Measurements from ENCODE around the gene GPC3. TPM values are rescaled to one million over a fixed set of nuclear protein-coding genes. Genes with fewer than 3 reads are reported as not detected.

The GPC3 gene
- total RNA-seq, 1 experiment from 2014 or later = not detected

DNA sequence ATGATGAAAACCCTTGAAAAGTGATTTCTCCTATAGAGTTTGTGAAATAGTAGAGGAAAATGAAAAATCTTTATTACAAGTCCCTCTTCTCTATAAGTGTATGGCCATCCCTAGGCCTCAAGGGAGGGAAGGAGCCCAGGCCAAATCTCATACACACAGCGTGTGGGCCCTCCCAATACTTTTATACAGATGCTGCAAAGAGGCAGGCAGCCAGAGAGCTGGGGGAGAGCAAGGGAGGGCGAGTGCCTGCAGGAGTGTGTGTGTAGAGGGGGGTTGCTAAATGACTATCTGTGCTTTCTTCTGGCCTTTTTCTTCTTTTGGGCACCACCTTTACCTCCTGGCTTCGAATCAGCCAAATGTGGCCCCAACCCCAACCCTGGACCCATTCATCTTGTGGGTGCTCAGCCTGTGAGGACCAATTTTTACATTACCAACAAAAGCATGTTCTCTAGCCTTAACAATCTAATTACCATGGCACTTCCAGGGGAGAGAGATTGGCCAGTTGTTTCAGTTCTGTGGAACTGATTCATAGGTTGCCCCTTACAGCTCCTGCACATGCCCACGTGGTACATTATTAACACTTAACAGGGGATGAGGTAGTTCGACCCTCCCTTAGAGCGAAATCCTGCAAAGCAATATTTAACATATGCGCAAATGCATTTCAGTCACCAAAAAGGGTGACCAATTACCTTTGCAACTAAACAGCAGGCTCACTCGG is 2.0 kb downstream of the GPC3 start:
- Histone ChIP-seq H2AFZ (ENCODE audit: low read length) (no peak overlapping the region), H3K4me2 (ENCODE audit: low read depth, low read length, poor library complexity, severe bottlenecking) (no peak overlapping the region), H3K27ac (ENCODE audit: low read length) (no peak overlapping the region), H3K36me3 (ENCODE audit: insufficient read depth, low read length) (no peaks in the 10 kb centered on the region), H3K9me3 (ENCODE audit: low read length) (no peaks in the 10 kb centered on the region), H3K4me3 (ENCODE audit: low read length) (no peak overlapping the region), H3K27me3 (ENCODE audit: low read length) (no peaks in the 10 kb centered on the region), H4K20me1 (ENCODE audit: insufficient read depth, low read depth, low read length) (no peaks in the 10 kb centered on the region), H3K9ac (ENCODE audit: low read length) (no peak overlapping the region), H3K79me2 (ENCODE audit: low read length) (no peaks in the 10 kb centered on the region), H3K4me1 (ENCODE audit: low read length) (no peaks in the 10 kb centered on the region), H3K9me2 (replicated peaks; ENCODE audit: insufficient read depth, low read length) (no peaks in the 10 kb centered on the region)
- DNase-seq = no peak

DNA sequence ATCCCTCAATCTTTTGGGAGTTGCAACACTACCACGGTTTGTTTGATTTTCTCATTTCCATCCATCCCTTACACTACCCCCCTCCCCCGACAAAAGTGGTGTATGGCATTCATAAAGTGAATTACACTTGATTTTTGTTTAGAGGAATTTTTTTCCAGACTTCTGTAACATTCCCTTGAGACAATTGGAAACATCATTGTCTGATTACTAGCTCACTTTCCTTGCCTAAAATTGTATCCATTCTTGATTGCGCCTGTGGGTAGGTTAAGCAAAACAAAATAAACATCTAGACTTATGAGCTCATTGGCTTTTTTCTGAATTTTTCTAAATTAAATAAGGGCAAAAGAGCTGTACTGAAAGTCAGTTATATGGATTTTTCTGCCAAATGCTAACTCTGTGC is 3.5 kb downstream of the GPC3 start:
- no peaks in the 10 kb centered on the region for H3K9me3 ChIP-seq (ENCODE audit: low read length)
- H3K27ac ChIP-seq (ENCODE audit: low read length) = no peak overlapping the region
- no peaks in the 10 kb centered on the region for H4K20me1 ChIP-seq (ENCODE audit: insufficient read depth, low read depth, low read length)
- DNase-seq = no peak
- H3K27me3 ChIP-seq (ENCODE audit: low read length) = no peaks in the 10 kb centered on the region
- H3K9me2 ChIP-seq (replicated peaks; ENCODE audit: insufficient read depth, low read length) = no peaks in the 10 kb centered on the region
- H3K4me3 ChIP-seq (ENCODE audit: low read length) = no peak overlapping the region
- no peaks in the 10 kb centered on the region for H3K4me1 ChIP-seq (ENCODE audit: low read length)
- H3K36me3 ChIP-seq (ENCODE audit: insufficient read depth, low read length) = no peaks in the 10 kb centered on the region
- H2AFZ ChIP-seq (ENCODE audit: low read length) = no peak overlapping the region
- H3K79me2 ChIP-seq (ENCODE audit: low read length) = no peaks in the 10 kb centered on the region
- H3K9ac ChIP-seq (ENCODE audit: low read length) = no peak overlapping the region
- H3K4me2 ChIP-seq (ENCODE audit: low read depth, low read length, poor library complexity, severe bottlenecking) = no peak overlapping the region

DNA sequence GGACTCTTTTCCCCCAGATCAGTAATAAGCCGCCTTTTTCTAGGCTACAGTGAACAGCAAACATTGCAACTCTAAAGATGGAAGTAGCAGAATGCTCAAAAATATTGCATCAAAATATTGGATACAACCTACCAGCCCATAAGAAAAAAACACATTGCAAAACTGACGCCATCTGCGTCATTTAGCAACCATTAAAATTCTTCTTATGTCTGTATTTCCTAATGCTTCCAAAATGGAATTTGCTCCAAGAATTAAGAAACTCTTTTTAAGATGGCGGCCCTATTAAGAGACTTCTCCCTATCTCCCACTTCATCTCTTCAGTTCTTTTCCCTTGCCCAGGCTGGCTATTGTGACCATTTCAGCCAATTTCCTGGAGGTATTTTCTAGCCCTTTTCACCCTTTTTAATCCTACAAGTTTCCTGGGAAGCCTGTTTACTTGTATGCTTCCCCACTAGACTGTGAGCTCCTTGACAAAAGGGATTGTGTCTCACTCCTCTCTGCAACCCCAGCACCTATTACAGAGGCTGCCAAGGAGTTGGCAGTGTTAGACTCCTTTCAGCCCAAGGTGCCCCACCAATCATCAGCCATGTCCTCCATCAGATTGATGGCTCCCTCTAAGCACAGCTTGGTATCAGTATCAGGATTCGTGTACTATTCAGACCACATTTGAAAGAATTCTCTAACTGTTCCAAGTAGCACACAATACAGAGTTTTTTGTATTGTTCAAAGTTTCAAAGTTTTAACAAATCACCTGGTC is 4.4 kb downstream of the GPC3 start:
- no peaks in the 10 kb centered on the region for H3K4me1 ChIP-seq (ENCODE audit: low read length)
- no peaks in the 10 kb centered on the region for H4K20me1 ChIP-seq (ENCODE audit: insufficient read depth, low read depth, low read length)
- no peak overlapping the region for H3K4me2 ChIP-seq (ENCODE audit: low read depth, low read length, poor library complexity, severe bottlenecking)
- H3K36me3 ChIP-seq (ENCODE audit: insufficient read depth, low read length) = no peaks in the 10 kb centered on the region
- H2AFZ ChIP-seq (ENCODE audit: low read length) = no peak overlapping the region
- H3K79me2 ChIP-seq (ENCODE audit: low read length) = no peaks in the 10 kb centered on the region
- no peaks in the 10 kb centered on the region for H3K9me2 ChIP-seq (replicated peaks; ENCODE audit: insufficient read depth, low read length)
- DNase-seq = no peak
- no peak overlapping the region for H3K4me3 ChIP-seq (ENCODE audit: low read length)
- H3K27ac ChIP-seq (ENCODE audit: low read length) = no peak overlapping the region
- H3K9me3 ChIP-seq (ENCODE audit: low read length) = no peaks in the 10 kb centered on the region
- H3K27me3 ChIP-seq (ENCODE audit: low read length) = no peaks in the 10 kb centered on the region
- no peak overlapping the region for H3K9ac ChIP-seq (ENCODE audit: low read length)

DNA sequence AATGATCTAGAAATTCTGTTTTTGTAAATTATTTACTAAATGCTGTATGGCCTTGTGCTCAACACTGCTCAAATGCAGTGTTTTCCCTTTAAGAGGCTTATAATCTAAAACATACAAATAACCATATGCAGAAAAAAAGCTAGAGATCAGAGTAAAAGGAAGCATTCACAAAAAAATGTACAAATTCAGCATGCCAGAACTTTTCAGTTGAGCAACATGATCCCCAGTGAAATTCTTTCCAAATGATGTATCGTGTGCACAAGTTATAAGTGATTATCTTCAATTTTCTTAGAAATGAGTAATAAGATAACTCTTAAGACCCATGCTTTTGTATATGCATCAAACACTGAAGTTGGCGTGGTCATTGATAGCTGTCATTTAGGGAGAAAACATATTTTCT is 5.0 kb downstream of the GPC3 start:
- no peak for DNase-seq
- H3K79me2 ChIP-seq (ENCODE audit: low read length) = no peaks in the 10 kb centered on the region
- H3K36me3 ChIP-seq (ENCODE audit: insufficient read depth, low read length) = no peaks in the 10 kb centered on the region
- no peaks in the 10 kb centered on the region for H3K9me2 ChIP-seq (replicated peaks; ENCODE audit: insufficient read depth, low read length)
- no peak overlapping the region for H3K27ac ChIP-seq (ENCODE audit: low read length)
- no peak overlapping the region for H3K4me2 ChIP-seq (ENCODE audit: low read depth, low read length, poor library complexity, severe bottlenecking)
- H3K4me3 ChIP-seq (ENCODE audit: low read length) = no peak overlapping the region
- H3K9me3 ChIP-seq (ENCODE audit: low read length) = no peaks in the 10 kb centered on the region
- no peak overlapping the region for H2AFZ ChIP-seq (ENCODE audit: low read length)
- H3K9ac ChIP-seq (ENCODE audit: low read length) = no peak overlapping the region
- H4K20me1 ChIP-seq (ENCODE audit: insufficient read depth, low read depth, low read length) = no peaks in the 10 kb centered on the region
- H3K4me1 ChIP-seq (ENCODE audit: low read length) = no peaks in the 10 kb centered on the region
- no peaks in the 10 kb centered on the region for H3K27me3 ChIP-seq (ENCODE audit: low read length)

DNA sequence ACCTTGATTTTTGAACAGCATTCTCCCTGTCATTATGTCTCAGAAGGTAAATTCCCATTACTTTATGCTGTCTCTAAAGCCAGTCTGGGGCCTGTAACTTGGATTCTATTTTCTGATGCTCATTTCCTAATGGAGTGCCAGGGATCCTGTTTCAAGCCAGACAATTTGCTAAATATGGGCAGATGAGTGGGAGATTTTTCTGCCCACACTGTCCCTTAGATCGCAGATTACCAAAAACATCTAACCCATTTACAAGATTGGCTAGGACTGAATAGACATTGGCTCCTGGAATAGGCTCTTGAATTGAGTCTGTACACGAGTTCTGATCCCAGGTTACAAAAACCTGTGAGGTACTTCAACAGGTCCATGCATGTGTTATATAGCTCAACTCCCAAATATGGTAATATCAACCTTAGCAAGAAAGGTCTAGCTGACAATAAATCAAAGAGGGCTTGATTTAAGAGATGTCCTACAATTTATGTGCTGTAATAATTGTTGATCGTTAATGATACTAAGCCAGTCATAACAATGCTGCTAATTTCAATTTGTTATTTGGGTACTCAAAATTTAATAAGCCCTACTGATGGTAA is 5.7 kb downstream of the GPC3 start:
- Histone ChIP-seq H3K27me3 (ENCODE audit: low read length) (no peaks in the 10 kb centered on the region), H3K4me3 (ENCODE audit: low read length) (no peak overlapping the region), H3K27ac (ENCODE audit: low read length) (no peak overlapping the region), H3K4me2 (ENCODE audit: low read depth, low read length, poor library complexity, severe bottlenecking) (no peak overlapping the region), H3K9me3 (ENCODE audit: low read length) (no peaks in the 10 kb centered on the region), H3K79me2 (ENCODE audit: low read length) (no peaks in the 10 kb centered on the region), H3K4me1 (ENCODE audit: low read length) (no peaks in the 10 kb centered on the region), H4K20me1 (ENCODE audit: insufficient read depth, low read depth, low read length) (no peaks in the 10 kb centered on the region), H3K36me3 (ENCODE audit: insufficient read depth, low read length) (no peaks in the 10 kb centered on the region), H2AFZ (ENCODE audit: low read length) (no peak overlapping the region), H3K9me2 (replicated peaks; ENCODE audit: insufficient read depth, low read length) (no peaks in the 10 kb centered on the region), H3K9ac (ENCODE audit: low read length) (no peak overlapping the region)
- no peak for DNase-seq

DNA sequence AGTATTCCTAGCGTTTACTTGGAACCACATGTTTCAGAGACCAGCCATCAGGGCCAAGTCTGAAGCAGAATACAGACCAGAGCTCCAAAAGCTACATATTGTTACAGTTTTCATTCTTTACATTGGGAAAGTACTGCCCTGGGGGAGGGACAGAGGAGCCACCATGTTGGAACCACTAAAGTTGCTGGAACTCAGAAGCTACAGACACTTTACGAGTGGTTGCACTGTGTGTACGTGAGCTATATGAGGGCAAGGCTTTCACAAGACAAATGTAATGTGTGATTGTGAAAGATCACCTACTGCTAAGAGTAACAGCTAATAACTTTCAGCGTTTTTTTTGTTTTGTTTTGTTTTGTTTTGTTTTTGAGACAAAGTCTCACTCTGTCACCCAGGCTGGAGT is 11.7 kb downstream of the GPC3 start:
- H3K4me1 ChIP-seq (ENCODE audit: low read length) = no peaks in the 10 kb centered on the region
- H2AFZ ChIP-seq (ENCODE audit: low read length) = no peak overlapping the region
- no peaks in the 10 kb centered on the region for H4K20me1 ChIP-seq (ENCODE audit: insufficient read depth, low read depth, low read length)
- no peak overlapping the region for H3K27ac ChIP-seq (ENCODE audit: low read length)
- no peak overlapping the region for H3K4me3 ChIP-seq (ENCODE audit: low read length)
- no peaks in the 10 kb centered on the region for H3K79me2 ChIP-seq (ENCODE audit: low read length)
- no peaks in the 10 kb centered on the region for H3K9me3 ChIP-seq (ENCODE audit: low read length)
- H3K9me2 ChIP-seq (replicated peaks; ENCODE audit: insufficient read depth, low read length) = no peaks in the 10 kb centered on the region
- no peaks in the 10 kb centered on the region for H3K27me3 ChIP-seq (ENCODE audit: low read length)
- DNase-seq = no peak
- H3K36me3 ChIP-seq (ENCODE audit: insufficient read depth, low read length) = no peaks in the 10 kb centered on the region
- no peak overlapping the region for H3K4me2 ChIP-seq (ENCODE audit: low read depth, low read length, poor library complexity, severe bottlenecking)
- no peak overlapping the region for H3K9ac ChIP-seq (ENCODE audit: low read length)

DNA sequence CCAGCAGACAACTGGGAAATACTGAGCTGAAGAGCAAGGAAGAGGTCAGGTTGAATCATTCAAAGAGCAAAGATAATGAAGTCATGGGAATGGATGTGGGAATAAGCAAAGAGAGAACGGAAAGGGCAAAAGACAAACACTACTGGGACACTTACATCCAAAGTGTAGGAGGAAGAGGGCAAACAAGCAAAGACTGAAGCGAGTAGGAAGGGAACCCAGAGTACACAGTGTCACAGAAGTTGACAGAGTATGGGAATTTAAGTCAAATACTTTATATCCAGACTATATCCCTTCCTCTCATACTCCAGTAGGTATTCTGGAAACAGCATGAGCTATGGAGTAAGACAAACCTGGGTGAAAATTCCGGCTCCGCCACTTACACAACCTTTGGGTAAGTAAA is 12.5 kb downstream of the GPC3 start:
- no peaks in the 10 kb centered on the region for H3K36me3 ChIP-seq (ENCODE audit: insufficient read depth, low read length)
- no peaks in the 10 kb centered on the region for H3K9me3 ChIP-seq (ENCODE audit: low read length)
- H3K4me1 ChIP-seq (ENCODE audit: low read length) = no peaks in the 10 kb centered on the region
- H3K9ac ChIP-seq (ENCODE audit: low read length) = no peak overlapping the region
- no peak overlapping the region for H3K4me3 ChIP-seq (ENCODE audit: low read length)
- no peak overlapping the region for H2AFZ ChIP-seq (ENCODE audit: low read length)
- no peaks in the 10 kb centered on the region for H3K27me3 ChIP-seq (ENCODE audit: low read length)
- no peak overlapping the region for H3K27ac ChIP-seq (ENCODE audit: low read length)
- no peak for DNase-seq
- H3K9me2 ChIP-seq (replicated peaks; ENCODE audit: insufficient read depth, low read length) = no peaks in the 10 kb centered on the region
- no peaks in the 10 kb centered on the region for H3K79me2 ChIP-seq (ENCODE audit: low read length)
- no peaks in the 10 kb centered on the region for H4K20me1 ChIP-seq (ENCODE audit: insufficient read depth, low read depth, low read length)
- no peak overlapping the region for H3K4me2 ChIP-seq (ENCODE audit: low read depth, low read length, poor library complexity, severe bottlenecking)

DNA sequence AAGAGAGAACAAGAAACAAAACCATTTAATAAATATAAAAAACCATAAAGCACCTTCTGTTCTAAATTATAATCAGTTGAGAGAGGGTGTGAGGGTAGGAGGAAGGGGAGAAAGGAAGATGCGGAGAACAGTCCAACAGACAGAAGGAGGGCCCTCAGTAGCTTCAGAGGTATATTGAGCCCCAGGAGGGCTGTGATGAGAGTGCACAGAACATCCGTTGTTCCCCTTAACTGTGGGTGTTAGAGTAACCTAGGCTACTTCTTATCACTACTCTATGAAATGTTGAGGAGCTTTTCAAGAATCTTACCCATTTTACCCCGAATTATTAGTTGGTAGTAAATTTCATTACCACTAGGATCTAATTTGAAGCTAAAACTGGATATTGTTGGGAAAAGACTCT is 13.8 kb downstream of the GPC3 start:
- no peak overlapping the region for H3K4me2 ChIP-seq (ENCODE audit: low read depth, low read length, poor library complexity, severe bottlenecking)
- no peaks in the 10 kb centered on the region for H4K20me1 ChIP-seq (ENCODE audit: insufficient read depth, low read depth, low read length)
- H2AFZ ChIP-seq (ENCODE audit: low read length) = no peak overlapping the region
- no peaks in the 10 kb centered on the region for H3K4me1 ChIP-seq (ENCODE audit: low read length)
- H3K27me3 ChIP-seq (ENCODE audit: low read length) = no peaks in the 10 kb centered on the region
- H3K9me2 ChIP-seq (replicated peaks; ENCODE audit: insufficient read depth, low read length) = no peaks in the 10 kb centered on the region
- H3K27ac ChIP-seq (ENCODE audit: low read length) = no peak overlapping the region
- no peak overlapping the region for H3K9ac ChIP-seq (ENCODE audit: low read length)
- no peak overlapping the region for H3K4me3 ChIP-seq (ENCODE audit: low read length)
- H3K79me2 ChIP-seq (ENCODE audit: low read length) = no peaks in the 10 kb centered on the region
- no peaks in the 10 kb centered on the region for H3K36me3 ChIP-seq (ENCODE audit: insufficient read depth, low read length)
- no peaks in the 10 kb centered on the region for H3K9me3 ChIP-seq (ENCODE audit: low read length)
- DNase-seq = no peak
